ENCODE results near the gene PTPRR.
"Not testable (repeated sequence)": the region's sequence is repeated elsewhere in the genome, so short reads cannot be mapped to it uniquely, and the experiment has no call there.

PTPRR gene

GRCh38 chr12:70741256-70741655 lies 179.3 kb downstream of the PTPRR start:
- TF ChIP-seq ZFP3 (CRISPR knock-in tag; IDR thresholded peaks at IDR 0.05) (no peak), PPARA (CRISPR knock-in tag; IDR thresholded peaks at IDR 0.05; ENCODE audit: borderline replicate concordance) (no peak), SNAI2 (CRISPR knock-in tag; IDR thresholded peaks at IDR 0.05) (no peak), OSR1 (CRISPR knock-in tag; IDR thresholded peaks at IDR 0.05) (no peak), GLIS3 (CRISPR knock-in tag; IDR thresholded peaks at IDR 0.05) (no peak), TOX (CRISPR knock-in tag; IDR thresholded peaks at IDR 0.05; ENCODE audit: borderline replicate concordance) (no peak), CSDC2 (CRISPR knock-in tag; IDR thresholded peaks at IDR 0.05) (no peak), ARNTL (CRISPR knock-in tag; IDR thresholded peaks at IDR 0.05; ENCODE audit: borderline replicate concordance, low read depth) (no peak), CSRNP3 (CRISPR knock-in tag; IDR thresholded peaks at IDR 0.05) (no peak), CREB5 (CRISPR knock-in tag; IDR thresholded peaks at IDR 0.05; ENCODE audit: low read depth) (no peak), ZFP30 (CRISPR knock-in tag; IDR thresholded peaks at IDR 0.05) (no peak)
- TF ChIP-seq, protein P1, sequence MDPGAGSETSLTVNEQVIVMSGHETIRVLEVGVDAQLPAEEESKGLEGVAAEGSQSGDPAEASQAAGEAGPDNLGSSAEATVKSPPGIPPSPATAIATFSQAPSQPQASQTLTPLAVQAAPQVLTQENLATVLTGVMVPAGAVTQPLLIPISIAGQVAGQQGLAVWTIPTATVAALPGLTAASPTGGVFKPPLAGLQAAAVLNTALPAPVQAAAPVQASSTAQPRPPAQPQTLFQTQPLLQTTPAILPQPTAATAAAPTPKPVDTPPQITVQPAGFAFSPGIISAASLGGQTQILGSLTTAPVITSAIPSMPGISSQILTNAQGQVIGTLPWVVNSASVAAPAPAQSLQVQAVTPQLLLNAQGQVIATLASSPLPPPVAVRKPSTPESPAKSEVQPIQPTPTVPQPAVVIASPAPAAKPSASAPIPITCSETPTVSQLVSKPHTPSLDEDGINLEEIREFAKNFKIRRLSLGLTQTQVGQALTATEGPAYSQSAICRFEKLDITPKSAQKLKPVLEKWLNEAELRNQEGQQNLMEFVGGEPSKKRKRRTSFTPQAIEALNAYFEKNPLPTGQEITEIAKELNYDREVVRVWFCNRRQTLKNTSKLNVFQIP (CRISPR knock-in tag; IDR thresholded peaks at IDR 0.05; ENCODE audit: borderline replicate concordance, low read depth) = no peak
- ATAC-seq = no peak

- TF ChIP-seq, protein P2, sequence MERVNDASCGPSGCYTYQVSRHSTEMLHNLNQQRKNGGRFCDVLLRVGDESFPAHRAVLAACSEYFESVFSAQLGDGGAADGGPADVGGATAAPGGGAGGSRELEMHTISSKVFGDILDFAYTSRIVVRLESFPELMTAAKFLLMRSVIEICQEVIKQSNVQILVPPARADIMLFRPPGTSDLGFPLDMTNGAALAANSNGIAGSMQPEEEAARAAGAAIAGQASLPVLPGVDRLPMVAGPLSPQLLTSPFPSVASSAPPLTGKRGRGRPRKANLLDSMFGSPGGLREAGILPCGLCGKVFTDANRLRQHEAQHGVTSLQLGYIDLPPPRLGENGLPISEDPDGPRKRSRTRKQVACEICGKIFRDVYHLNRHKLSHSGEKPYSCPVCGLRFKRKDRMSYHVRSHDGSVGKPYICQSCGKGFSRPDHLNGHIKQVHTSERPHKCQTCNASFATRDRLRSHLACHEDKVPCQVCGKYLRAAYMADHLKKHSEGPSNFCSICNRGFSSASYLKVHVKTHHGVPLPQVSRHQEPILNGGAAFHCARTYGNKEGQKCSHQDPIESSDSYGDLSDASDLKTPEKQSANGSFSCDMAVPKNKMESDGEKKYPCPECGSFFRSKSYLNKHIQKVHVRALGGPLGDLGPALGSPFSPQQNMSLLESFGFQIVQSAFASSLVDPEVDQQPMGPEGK (CRISPR knock-in tag; IDR thresholded peaks at IDR 0.05; ENCODE audit: borderline replicate concordance) = no peak
- TF ChIP-seq TSHZ2 (CRISPR knock-in tag; IDR thresholded peaks at IDR 0.05) (no peak), TOX (CRISPR knock-in tag; IDR thresholded peaks at IDR 0.05; ENCODE audit: borderline replicate concordance) (no peak), ZFP30 (CRISPR knock-in tag; IDR thresholded peaks at IDR 0.05) (no peak), CSDC2 (CRISPR knock-in tag; IDR thresholded peaks at IDR 0.05) (no peak), ZNF70 (CRISPR knock-in tag; IDR thresholded peaks at IDR 0.05) (no peak), ZC3H10 (CRISPR knock-in tag; IDR thresholded peaks at IDR 0.05) (no peak), ZFP3 (CRISPR knock-in tag; IDR thresholded peaks at IDR 0.05) (no peak), BACH2 (CRISPR knock-in tag; IDR thresholded peaks at IDR 0.05; ENCODE audit: borderline replicate concordance) (no peak)
- ATAC-seq = no peak
Observed at GRCh38 chr12:70739756-70740155, 180.8 kb downstream of the PTPRR start.

GRCh38 chr12:70736351-70737133 lies 184.0 kb downstream of the PTPRR start:
- TF ChIP-seq ESRRG (CRISPR knock-in tag; IDR thresholded peaks at IDR 0.05) (no peak), BACH2 (CRISPR knock-in tag; IDR thresholded peaks at IDR 0.05; ENCODE audit: borderline replicate concordance) (no peak), ZNF8 (CRISPR knock-in tag; IDR thresholded peaks at IDR 0.05) (no peak), GLIS3 (CRISPR knock-in tag; IDR thresholded peaks at IDR 0.05) (no peak), OSR1 (CRISPR knock-in tag; IDR thresholded peaks at IDR 0.05) (no peak), CREB5 (CRISPR knock-in tag; IDR thresholded peaks at IDR 0.05; ENCODE audit: low read depth) (no peak), ZFP3 (CRISPR knock-in tag; IDR thresholded peaks at IDR 0.05) (no peak)
- no peak for ATAC-seq

GRCh38 chr12:70735197-70735596 lies 185.3 kb downstream of the PTPRR start:
- not testable (repeated sequence) for ATAC-seq

All from SK-N-SH treated with all-trans-retinoic acid at 6 μM for 48 hours (cell line).